ENCODE results near the gene ARMS2. TPM values are rescaled to one million over a fixed set of nuclear protein-coding genes. Genes with fewer than 3 reads are reported as not detected.

The ARMS2 gene
- total RNA-seq, 2 experiments from 2014 or later, result not detected

DNA sequence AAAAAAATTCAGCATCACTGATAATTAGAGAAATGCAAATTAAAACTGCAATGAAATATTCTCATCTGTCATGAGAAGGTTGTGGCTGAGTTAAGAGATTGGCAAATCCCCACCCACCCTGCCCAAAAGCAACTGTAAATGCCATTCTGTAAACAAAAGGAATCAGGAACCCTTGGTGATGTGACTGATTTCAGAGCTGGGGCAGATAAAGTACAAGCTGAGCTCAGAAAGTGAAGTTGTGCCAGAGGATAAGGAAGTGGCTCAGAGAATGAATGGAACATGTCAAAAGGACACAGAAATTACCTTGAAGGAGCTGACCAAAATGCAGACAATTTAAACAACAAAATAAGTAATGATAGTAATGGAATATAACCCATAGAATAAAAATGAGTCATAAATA, 32.7 kb upstream of the ARMS2 start:
- intact Hi-C loops (cut with micrococcal nuclease), result no loop called here
- H3K27ac Mint-ChIP-seq, result peak overlapping the region; percentile 79
- ChIA-PET POLR2A (interaction anchor here (2.6 kb wide), 1 partner anchor 12 kb away, joined by 8 read pairs; no protein-coding TSS in a partner anchor), CTCF (interaction anchor here (1.2 to 3.5 kb wide), 4 partner anchors 10 to 78 kb away, joined by 3 to 22 read pairs (median 3); no protein-coding TSS in a partner anchor)
- DNase-seq, result no peak
- peak; percentile 31 for ATAC-seq
- no peaks in the 10 kb centered on the region for H3K27me3 Mint-ChIP-seq
- TF ChIP-seq, protein P1, sequence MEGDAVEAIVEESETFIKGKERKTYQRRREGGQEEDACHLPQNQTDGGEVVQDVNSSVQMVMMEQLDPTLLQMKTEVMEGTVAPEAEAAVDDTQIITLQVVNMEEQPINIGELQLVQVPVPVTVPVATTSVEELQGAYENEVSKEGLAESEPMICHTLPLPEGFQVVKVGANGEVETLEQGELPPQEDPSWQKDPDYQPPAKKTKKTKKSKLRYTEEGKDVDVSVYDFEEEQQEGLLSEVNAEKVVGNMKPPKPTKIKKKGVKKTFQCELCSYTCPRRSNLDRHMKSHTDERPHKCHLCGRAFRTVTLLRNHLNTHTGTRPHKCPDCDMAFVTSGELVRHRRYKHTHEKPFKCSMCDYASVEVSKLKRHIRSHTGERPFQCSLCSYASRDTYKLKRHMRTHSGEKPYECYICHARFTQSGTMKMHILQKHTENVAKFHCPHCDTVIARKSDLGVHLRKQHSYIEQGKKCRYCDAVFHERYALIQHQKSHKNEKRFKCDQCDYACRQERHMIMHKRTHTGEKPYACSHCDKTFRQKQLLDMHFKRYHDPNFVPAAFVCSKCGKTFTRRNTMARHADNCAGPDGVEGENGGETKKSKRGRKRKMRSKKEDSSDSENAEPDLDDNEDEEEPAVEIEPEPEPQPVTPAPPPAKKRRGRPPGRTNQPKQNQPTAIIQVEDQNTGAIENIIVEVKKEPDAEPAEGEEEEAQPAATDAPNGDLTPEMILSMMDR (IDR thresholded peaks at IDR 0.05), result no peak
- peaks cover 7% of the 10 kb centered on the region for H3K9me3 Mint-ChIP-seq
- H3K4me3 Mint-ChIP-seq, result no peak overlapping the region
- H3K4me1 Mint-ChIP-seq (ENCODE audit: low read depth), result peaks cover 65% of the 10 kb centered on the region
- peaks cover 42% of the 10 kb centered on the region for H3K36me3 Mint-ChIP-seq (ENCODE audit: low read depth)

DNA sequence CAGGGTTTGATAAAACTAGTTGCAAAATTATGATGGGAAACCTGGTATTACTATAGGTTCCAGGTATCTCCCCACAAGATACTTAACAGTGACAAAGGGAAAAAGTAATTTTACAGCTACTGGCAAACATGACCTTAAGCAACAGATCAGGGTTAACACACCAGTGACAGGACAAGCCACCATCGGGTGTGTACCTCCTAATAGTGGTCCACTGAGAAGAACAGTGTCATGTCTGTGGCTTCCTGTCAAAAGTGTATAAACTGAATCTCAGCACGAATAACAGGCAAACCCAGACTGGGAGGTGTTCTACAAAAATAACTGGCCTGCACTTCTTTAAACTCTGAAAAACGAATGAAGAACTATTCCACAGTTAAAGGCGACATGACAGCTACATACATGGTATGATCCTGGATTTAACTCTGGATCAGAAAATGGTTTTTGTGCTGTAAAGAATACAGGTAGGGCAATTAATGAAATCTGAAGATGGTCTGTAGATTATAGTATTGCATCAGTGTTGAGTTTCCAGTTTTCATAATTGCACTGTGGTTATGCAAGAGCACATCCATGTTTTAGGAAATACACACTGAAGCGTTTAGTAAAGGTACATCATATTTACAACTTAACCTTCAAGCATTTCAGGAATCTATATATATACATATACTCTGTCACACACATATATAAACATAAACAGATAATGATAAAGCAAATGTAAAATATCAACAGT, 32.0 kb upstream of the ARMS2 start:
- TF ChIP-seq, protein P1 (IDR thresholded peaks at IDR 0.05), result no peak
- H3K9me3 Mint-ChIP-seq, result peaks cover 6% of the 10 kb centered on the region
- H3K4me1 Mint-ChIP-seq (ENCODE audit: low read depth), result peaks cover 66% of the 10 kb centered on the region
- no peaks in the 10 kb centered on the region for H3K27me3 Mint-ChIP-seq
- POLR2A ChIA-PET, result interaction anchor here (0.6 to 2.6 kb wide), 2 partner anchors 12 to 27 kb away, joined by 3 to 8 read pairs; no protein-coding TSS in a partner anchor
- peak overlapping the region; percentile 76 for H3K27ac Mint-ChIP-seq
- DNase-seq, result peak; percentile 49
- H3K4me3 Mint-ChIP-seq, result no peak overlapping the region
- CTCF ChIA-PET, result interaction anchor here (1.2 to 3.5 kb wide), 4 partner anchors 9 to 79 kb away, joined by 3 to 22 read pairs (median 3); no protein-coding TSS in a partner anchor
- H3K36me3 Mint-ChIP-seq (ENCODE audit: low read depth), result peaks cover 40% of the 10 kb centered on the region
- intact Hi-C loops (cut with micrococcal nuclease), result no loop called here
- ATAC-seq, result peak; percentile 84

DNA sequence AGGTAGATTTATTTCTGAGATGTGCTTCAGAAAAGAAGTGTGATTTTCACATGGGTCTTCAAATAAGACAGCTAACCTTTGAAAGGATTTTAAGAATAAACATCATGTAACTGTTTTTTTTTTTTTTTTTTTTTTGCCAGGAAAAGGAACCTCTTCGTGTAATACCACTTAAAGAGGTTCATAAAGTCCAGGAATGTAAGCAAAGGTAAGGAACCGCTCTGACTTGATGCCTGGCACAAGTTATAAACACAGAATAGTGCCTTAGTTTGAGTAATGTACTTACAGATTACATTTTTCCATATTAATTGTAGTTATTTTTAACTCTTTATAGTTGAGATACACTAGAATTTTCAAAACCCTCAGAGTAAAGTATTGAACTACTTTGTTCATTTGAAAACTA, 30.4 kb upstream of the ARMS2 start:
- no peaks in the 10 kb centered on the region for H3K27me3 Mint-ChIP-seq
- CTCF ChIA-PET, result interaction anchor here (0.9 to 3.5 kb wide), 5 partner anchors 11 to 152 kb away, joined by 3 to 22 read pairs (median 4); no protein-coding TSS in a partner anchor
- H3K27ac Mint-ChIP-seq, result peak overlapping the region; percentile 20
- H3K9me3 Mint-ChIP-seq, result no peaks in the 10 kb centered on the region
- no peak for ATAC-seq
- POLR2A ChIA-PET, result interaction anchor here (0.7 to 2.6 kb wide), 3 partner anchors 7 to 49 kb away, joined by 3 to 8 read pairs (median 3); no protein-coding TSS in a partner anchor
- H3K4me1 Mint-ChIP-seq (ENCODE audit: low read depth), result peaks cover 52% of the 10 kb centered on the region
- H3K36me3 Mint-ChIP-seq (ENCODE audit: low read depth), result peaks cover 27% of the 10 kb centered on the region
- TF ChIP-seq, protein P1 (IDR thresholded peaks at IDR 0.05), result no peak
- intact Hi-C loops (cut with micrococcal nuclease), result no loop called here
- no peak for DNase-seq
- H3K4me3 Mint-ChIP-seq, result no peak overlapping the region

DNA sequence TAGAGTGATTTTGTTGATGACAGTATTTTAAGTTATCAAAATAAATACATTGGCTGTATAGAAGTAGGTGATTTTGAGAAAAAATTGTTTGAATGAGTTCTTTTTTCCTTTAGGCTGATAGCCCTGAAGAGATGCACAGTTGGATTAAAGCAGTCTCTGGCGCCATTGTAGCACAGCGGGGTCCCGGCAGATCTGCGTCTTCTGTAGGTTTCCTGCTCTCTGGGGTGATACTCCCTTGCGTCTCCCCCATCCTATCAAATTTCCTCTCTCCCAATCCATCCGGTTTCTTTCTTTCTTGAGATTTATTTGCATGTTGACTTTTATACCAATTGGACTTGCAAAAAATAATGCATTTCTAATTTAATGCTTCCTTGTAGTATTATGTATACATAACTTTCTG, 27.6 kb upstream of the ARMS2 start:
- Mint-ChIP-seq H3K27ac (no peak overlapping the region), H3K36me3 (ENCODE audit: low read depth) (peaks cover 10% of the 10 kb centered on the region), H3K4me1 (ENCODE audit: low read depth) (peaks cover 25% of the 10 kb centered on the region), H3K27me3 (no peaks in the 10 kb centered on the region), H3K9me3 (no peaks in the 10 kb centered on the region), H3K4me3 (no peak overlapping the region)
- POLR2A ChIA-PET, result interaction anchor here (0.6 kb wide), 1 partner anchor 11 kb away, joined by 3 read pairs; no protein-coding TSS in a partner anchor
- ATAC-seq (no peak), DNase-seq (no peak)
- TF ChIP-seq, protein P1 (IDR thresholded peaks at IDR 0.05), result no peak
- CTCF ChIA-PET, result no interaction called here
- intact Hi-C loops (cut with micrococcal nuclease), result no loop called here

DNA sequence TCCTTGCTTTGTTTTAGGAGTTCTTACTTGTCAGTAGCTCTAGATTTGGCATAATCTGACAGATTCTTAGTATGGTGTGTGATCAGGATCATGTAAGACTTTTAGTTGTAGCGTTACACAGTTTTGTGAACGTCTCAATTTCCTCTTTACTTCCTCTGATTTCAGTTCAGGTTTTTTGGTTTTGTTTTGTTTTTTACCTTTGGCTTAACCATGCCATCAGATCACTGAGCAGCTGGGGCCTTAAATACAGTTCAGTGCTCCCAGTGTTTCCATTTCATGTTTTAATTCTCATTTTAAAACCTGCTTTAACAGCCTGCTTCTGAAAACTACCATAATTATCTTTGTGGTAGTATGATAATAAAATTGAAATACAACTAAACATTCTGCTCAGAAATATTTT, 27.2 kb upstream of the ARMS2 start:
- no peak overlapping the region for H3K4me3 Mint-ChIP-seq
- DNase-seq (no peak), ATAC-seq (no peak)
- intact Hi-C loops (cut with micrococcal nuclease), result no loop called here
- ChIA-PET POLR2A (interaction anchor here (0.6 kb wide), 1 partner anchor 10 kb away, joined by 3 read pairs; no protein-coding TSS in a partner anchor), CTCF (no interaction called here)
- no peaks in the 10 kb centered on the region for H3K9me3 Mint-ChIP-seq
- TF ChIP-seq, protein P1 (IDR thresholded peaks at IDR 0.05), result no peak
- H3K4me1 Mint-ChIP-seq (ENCODE audit: low read depth), result peaks cover 20% of the 10 kb centered on the region
- H3K27ac Mint-ChIP-seq, result peak overlapping the region; percentile 70
- H3K27me3 Mint-ChIP-seq, result no peaks in the 10 kb centered on the region
- H3K36me3 Mint-ChIP-seq (ENCODE audit: low read depth), result peaks cover 10% of the 10 kb centered on the region

All from activated CD8-positive, alpha-beta T cell treated with anti-CD3 and anti-CD28 coated beads for 36 hours (primary cell).